Activated naive CD4-positive, alpha-beta T cell treated with anti-CD3 and anti-CD28 coated beads, Interleukin-2, amount 50 U/mL, for 72 hours (primary cell): Measurements from ENCODE around the gene MTREX. TPM values are rescaled to one million over a fixed set of nuclear protein-coding genes. Genes with fewer than 3 reads are reported as not detected.
A peak's percentile ranks its signal among the peaks of the same experiment; 100 is the strongest.

ENCODE experiments used
- ATAC-seq, 2 donors: fragments of 150-1000 bp; cut with Tn5 transposase; 2 replicates each; pipeline ENCODE4 v1.10.0; 2021; ENCODE audit warnings: mild to moderate bottlenecking in 2 of 2, moderate library complexity in 2 of 2
- DNase-seq, 2 donors: peaks; one replicate each; pipeline ENCODE4 v3.0.0; 2021 to 2022; ENCODE audit warnings: low spot score in 2 of 2
- H3K27ac Mint-ChIP-seq, 2 donors: one replicate each; pipeline ENCODE4 v1.8.0; 2022; ENCODE audit warnings: mild to moderate bottlenecking in 2 of 2, mixed read lengths in 2 of 2
- H3K36me3 Mint-ChIP-seq, 2 donors: one replicate each; pipeline ENCODE4 v1.8.0; 2022; ENCODE audit warnings: mixed read lengths in 2 of 2
- H3K9me3 Mint-ChIP-seq, 2 donors: one replicate each; pipeline ENCODE4 v1.8.0; 2022; ENCODE audit warnings: mixed read lengths in 2 of 2
- total RNA-seq, 2 donors: library from RNA; stranded (reverse); gene quantifications; one replicate each; pipeline ENCODE4 v1.2.3, GENCODE V29; 2022

MTREX gene
- total RNA-seq, 2 donors from 2014 or later, result 73.4 to 99.2 TPM

GRCh38 chr5:55350754-55351153, 43.0 kb downstream of the MTREX start:
- peaks cover 8 to 50% of the 10 kb centered on the region in 2 donors for H3K36me3 Mint-ChIP-seq
- DNase-seq, result no peak
- H3K27ac Mint-ChIP-seq, result no peak overlapping the region
- no peak for ATAC-seq
- H3K9me3 Mint-ChIP-seq, result no peaks in the 10 kb centered on the region

- peaks cover 0 to 50% of the 10 kb centered on the region in 2 donors for H3K36me3 Mint-ChIP-seq
- no peaks in the 10 kb centered on the region for H3K9me3 Mint-ChIP-seq
- peak in 1 of 2 donors; percentile 30 for ATAC-seq
Observed at GRCh38 chr5:55356896-55357295, 49.1 kb downstream of the MTREX start.

GRCh38 chr5:55360190-55360589, 52.4 kb downstream of the MTREX start:
- DNase-seq (no peak), ATAC-seq (no peak)
- peaks cover 7 to 30% of the 10 kb centered on the region in 2 donors for H3K36me3 Mint-ChIP-seq
- H3K9me3 Mint-ChIP-seq, result no peaks in the 10 kb centered on the region
- no peak overlapping the region for H3K27ac Mint-ChIP-seq

More at GRCh38 chr5:55356896-55357295, 49.1 kb downstream of the MTREX start:
- H3K27ac Mint-ChIP-seq, result no peak overlapping the region
- DNase-seq, result no peak

GRCh38 chr5:55363856-55364255, 56.1 kb downstream of the MTREX start:
- no peaks in the 10 kb centered on the region for H3K9me3 Mint-ChIP-seq
- no peak for DNase-seq
- H3K36me3 Mint-ChIP-seq, result peaks cover 12 to 22% of the 10 kb centered on the region in 2 donors
- no peak for ATAC-seq
- H3K27ac Mint-ChIP-seq, result peak overlapping the region; percentile 26 to 57

GRCh38 chr5:55364537-55365055, 56.8 kb downstream of the MTREX start:
- DNase-seq, result no peak
- no peaks in the 10 kb centered on the region for H3K9me3 Mint-ChIP-seq
- peak; percentile 97 to 98 for ATAC-seq
- peaks cover 12 to 19% of the 10 kb centered on the region in 2 donors for H3K36me3 Mint-ChIP-seq
- peak overlapping the region; percentile 19 to 26 for H3K27ac Mint-ChIP-seq

GRCh38 chr5:55370291-55370925, 62.6 kb downstream of the MTREX start:
- H3K36me3 Mint-ChIP-seq, result peaks cover 37 to 50% of the 10 kb centered on the region in 2 donors
- no peak for DNase-seq
- H3K27ac Mint-ChIP-seq, result no peak overlapping the region
- ATAC-seq, result no peak
- peaks cover 5 to 17% of the 10 kb centered on the region in 2 donors for H3K9me3 Mint-ChIP-seq

- peaks cover 5 to 17% of the 10 kb centered on the region in 2 donors for H3K9me3 Mint-ChIP-seq
- no peak overlapping the region for H3K27ac Mint-ChIP-seq
- no peak for ATAC-seq
- no peak for DNase-seq
- H3K36me3 Mint-ChIP-seq, result peaks cover 45 to 57% of the 10 kb centered on the region in 2 donors
Observed at GRCh38 chr5:55371145-55371544, 63.4 kb downstream of the MTREX start.

GRCh38 chr5:55372130-55372925, 64.5 kb downstream of the MTREX start:
- Mint-ChIP-seq H3K9me3 (peaks cover 5 to 17% of the 10 kb centered on the region in 2 donors), H3K36me3 (peaks cover 48 to 55% of the 10 kb centered on the region in 2 donors), H3K27ac (no peak overlapping the region)
- DNase-seq, result no peak
- no peak for ATAC-seq

GRCh38 chr5:55377810-55378209, 70.0 kb downstream of the MTREX start:
- no peak overlapping the region for H3K27ac Mint-ChIP-seq
- ATAC-seq, result peak in 1 of 2 donors; percentile 35
- H3K9me3 Mint-ChIP-seq, result peaks cover 5 to 11% of the 10 kb centered on the region in 2 donors
- peaks cover 53 to 68% of the 10 kb centered on the region in 2 donors for H3K36me3 Mint-ChIP-seq
- no peak for DNase-seq

GRCh38 chr5:55383254-55383653, 75.5 kb downstream of the MTREX start:
- Mint-ChIP-seq H3K36me3 (peaks cover 41 to 69% of the 10 kb centered on the region in 2 donors), H3K27ac (no peak overlapping the region), H3K9me3 (peaks cover 0 to 10% of the 10 kb centered on the region in 2 donors)
- ATAC-seq (no peak), DNase-seq (no peak)

GRCh38 chr5:55384072-55384471, 76.3 kb downstream of the MTREX start:
- Mint-ChIP-seq H3K9me3 (peaks cover 0 to 10% of the 10 kb centered on the region in 2 donors), H3K36me3 (peaks cover 41 to 70% of the 10 kb centered on the region in 2 donors), H3K27ac (peak overlapping the region in 1 of 2 donors; percentile 30)
- no peak for DNase-seq
- no peak for ATAC-seq

GRCh38 chr5:55385227-55385626, 77.4 kb downstream of the MTREX start:
- Mint-ChIP-seq H3K36me3 (peaks cover 34 to 71% of the 10 kb centered on the region in 2 donors), H3K9me3 (peaks cover 0 to 10% of the 10 kb centered on the region in 2 donors), H3K27ac (no peak overlapping the region)
- ATAC-seq, result no peak
- no peak for DNase-seq

GRCh38 chr5:55385846-55386245, 78.1 kb downstream of the MTREX start:
- Mint-ChIP-seq H3K27ac (peak overlapping the region in 1 of 2 donors; percentile 61), H3K9me3 (peaks cover 0 to 9% of the 10 kb centered on the region in 2 donors), H3K36me3 (peaks cover 32 to 70% of the 10 kb centered on the region in 2 donors)
- no peak for ATAC-seq
- DNase-seq, result no peak

GRCh38 chr5:55386356-55386755, 78.6 kb downstream of the MTREX start:
- no peak overlapping the region for H3K27ac Mint-ChIP-seq
- DNase-seq (no peak), ATAC-seq (no peak)
- peaks cover 27 to 70% of the 10 kb centered on the region in 2 donors for H3K36me3 Mint-ChIP-seq
- H3K9me3 Mint-ChIP-seq, result peaks cover 0 to 5% of the 10 kb centered on the region in 2 donors

GRCh38 chr5:55387865-55388264, 80.1 kb downstream of the MTREX start:
- no peak overlapping the region for H3K27ac Mint-ChIP-seq
- ATAC-seq, result no peak
- H3K36me3 Mint-ChIP-seq, result peaks cover 29 to 73% of the 10 kb centered on the region in 2 donors
- peaks cover 0 to 5% of the 10 kb centered on the region in 2 donors for H3K9me3 Mint-ChIP-seq
- no peak for DNase-seq

- H3K27ac Mint-ChIP-seq, result no peak overlapping the region
- ATAC-seq, result no peak
- H3K36me3 Mint-ChIP-seq, result peaks cover 25 to 51% of the 10 kb centered on the region in 2 donors
- no peak for DNase-seq
- H3K9me3 Mint-ChIP-seq, result no peaks in the 10 kb centered on the region
Observed at GRCh38 chr5:55391707-55392106, 83.9 kb downstream of the MTREX start.

GRCh38 chr5:55392669-55393068, 84.9 kb downstream of the MTREX start:
- no peaks in the 10 kb centered on the region for H3K9me3 Mint-ChIP-seq
- H3K36me3 Mint-ChIP-seq, result peaks cover 25 to 51% of the 10 kb centered on the region in 2 donors
- DNase-seq, result no peak
- H3K27ac Mint-ChIP-seq, result no peak overlapping the region
- no peak for ATAC-seq
